Measurements from ENCODE around the gene ARMC5. TPM values are rescaled to one million over a fixed set of nuclear protein-coding genes. Genes with fewer than 3 reads are reported as not detected.

The ARMC5 gene
- total and polyA plus RNA-seq, 2 experiments from 2014 or later: 7.0 to 11.2 TPM

DNA sequence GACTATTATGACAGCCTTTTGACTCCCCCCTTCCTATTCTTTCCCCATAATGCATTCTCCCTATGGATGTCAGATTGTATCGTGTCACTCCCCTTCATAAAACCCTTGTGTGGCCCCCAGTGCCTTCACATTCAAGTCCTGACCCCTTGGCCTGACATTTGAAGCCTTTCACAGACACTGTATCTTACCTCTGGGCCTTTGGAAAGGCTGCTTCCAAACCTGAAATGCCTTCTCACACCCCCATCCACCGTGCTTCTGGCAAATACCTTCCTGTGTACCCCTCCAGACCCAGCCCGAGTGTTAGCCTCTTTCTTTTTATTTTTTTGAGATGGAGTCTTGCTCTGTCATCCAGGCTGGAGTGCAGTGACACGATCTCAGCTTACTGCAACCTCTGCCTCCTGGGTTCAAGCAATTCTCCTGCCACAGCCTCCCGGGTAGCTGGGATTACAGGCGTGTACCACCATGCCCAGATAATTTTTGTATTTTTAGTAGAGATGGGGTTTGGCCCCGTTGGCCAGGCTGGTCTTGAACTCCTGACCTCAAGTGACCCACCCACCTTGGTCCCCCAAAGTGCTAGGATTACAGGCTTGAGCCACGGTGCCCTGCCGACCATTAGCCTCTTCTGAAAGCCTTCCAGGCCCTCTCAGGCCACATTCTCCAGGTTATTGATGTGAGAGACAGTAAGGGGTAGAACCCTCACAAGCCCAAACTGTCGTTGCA is 2.1 kb downstream of the ARMC5 start:
- TF ChIP-seq EZH2 (IDR thresholded peaks at IDR 0.05; ENCODE audit: insufficient read depth, poor library complexity, severe bottlenecking) (no peak), EZH2phosphoT487 (IDR thresholded peaks at IDR 0.05; ENCODE audit: insufficient read depth, low read depth) (no peak)
- H3K79me2 ChIP-seq (ENCODE audit: insufficient read depth): peaks cover 36% of the 10 kb centered on the region
- H3K4me1 ChIP-seq (ENCODE audit: insufficient read depth): peaks cover 23% of the 10 kb centered on the region
- H3K9me3 ChIP-seq (ENCODE audit: low read depth): no peaks in the 10 kb centered on the region
- no peak overlapping the region for H2AFZ ChIP-seq
- peak overlapping the region; percentile 81 for H3K9ac ChIP-seq
- in situ Hi-C loops (cut with MboI): no loop called here
- peaks cover 12% of the 10 kb centered on the region for H3F3A ChIP-seq (ENCODE audit: insufficient read depth)
- H3K4me3 ChIP-seq: peak overlapping the region; percentile 78; the same call in 1 of the 2 replicates
- DNase-seq: no peak
- H3K27ac ChIP-seq: peak overlapping the region; percentile 90
- no peaks in the 10 kb centered on the region for H3K36me3 ChIP-seq (ENCODE audit: low read depth)
- no peaks in the 10 kb centered on the region for H3K27me3 ChIP-seq (replicated peaks; ENCODE audit: insufficient read depth)
- peak overlapping the region; percentile 91 for H3K4me2 ChIP-seq (ENCODE audit: unreplicated experiment)
- H4K20me1 ChIP-seq (ENCODE audit: insufficient read depth): no peaks in the 10 kb centered on the region
- H3K9me2 ChIP-seq (ENCODE audit: insufficient read depth): no peaks in the 10 kb centered on the region
- WGBS, 2 experiments (ENCODE audit: low coverage in 1 of 2, low lambda C conversion rate in 2 of 2, missing lambda C conversion rate in 2 of 2): 75 to 76% methylated on average over 10 of the region's 10 CpGs

DNA sequence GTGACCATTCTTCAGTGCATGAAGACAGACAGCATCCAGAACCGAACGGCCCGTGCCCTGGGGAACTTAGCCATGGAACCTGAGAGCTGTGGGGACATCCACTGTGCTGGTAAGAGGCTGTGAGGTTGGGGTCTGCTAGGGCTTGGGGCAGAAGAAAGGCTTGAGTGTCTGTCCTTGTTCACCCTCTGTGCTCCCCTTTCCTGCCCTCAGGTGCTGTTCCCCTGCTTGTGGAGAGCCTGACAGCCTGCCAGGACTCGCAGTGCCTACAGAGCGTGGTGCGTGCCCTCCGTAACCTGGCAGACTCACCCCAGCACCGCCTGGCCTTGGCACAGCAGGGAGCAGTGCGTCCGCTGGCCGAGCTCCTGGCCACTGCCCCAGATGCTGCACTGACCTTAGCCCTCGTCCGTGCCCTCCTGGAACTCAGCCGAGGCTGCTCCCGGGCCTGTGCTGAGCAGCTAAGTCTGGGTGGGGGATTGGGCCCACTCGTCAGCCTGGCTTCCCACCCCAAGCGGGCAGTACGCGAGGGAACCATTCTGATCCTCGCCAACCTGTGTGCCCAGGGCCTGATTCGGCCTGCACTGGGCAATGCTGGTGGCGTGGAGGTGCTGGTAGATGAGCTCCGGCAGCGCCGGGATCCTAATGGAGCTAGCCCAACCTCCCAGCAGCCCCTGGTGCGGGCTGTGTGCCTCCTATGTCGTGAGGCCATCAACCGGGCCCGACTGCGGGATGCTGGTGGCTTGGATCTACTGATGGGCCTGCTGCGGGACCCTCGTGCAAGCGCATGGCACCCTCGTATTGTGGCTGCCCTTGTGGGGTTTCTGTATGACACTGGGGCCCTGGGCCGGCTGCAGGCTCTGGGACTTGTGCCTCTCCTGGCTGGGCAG is 2.9 kb downstream of the ARMC5 start:
- Histone ChIP-seq H3K4me3 (no peak overlapping the region), H3K4me2 (ENCODE audit: unreplicated experiment) (no peak overlapping the region), H3K27me3 (replicated peaks; ENCODE audit: insufficient read depth) (no peaks in the 10 kb centered on the region), H2AFZ (no peak overlapping the region), H3K9me2 (ENCODE audit: insufficient read depth) (no peaks in the 10 kb centered on the region), H3K9me3 (ENCODE audit: low read depth) (no peaks in the 10 kb centered on the region), H3K27ac (no peak overlapping the region), H3F3A (ENCODE audit: insufficient read depth) (peaks cover 12% of the 10 kb centered on the region), H4K20me1 (ENCODE audit: insufficient read depth) (no peaks in the 10 kb centered on the region), H3K4me1 (ENCODE audit: insufficient read depth) (peaks cover 15% of the 10 kb centered on the region), H3K36me3 (ENCODE audit: low read depth) (no peaks in the 10 kb centered on the region), H3K9ac (no peak overlapping the region), H3K79me2 (ENCODE audit: insufficient read depth) (peaks cover 28% of the 10 kb centered on the region)
- in situ Hi-C loops (cut with MboI): no loop called here
- TF ChIP-seq EZH2phosphoT487 (IDR thresholded peaks at IDR 0.05; ENCODE audit: insufficient read depth, low read depth) (no peak), EZH2 (IDR thresholded peaks at IDR 0.05; ENCODE audit: insufficient read depth, poor library complexity, severe bottlenecking) (no peak)
- 87 to 92% methylated on average over 35 of the region's 35 CpGs for WGBS, 2 experiments (ENCODE audit: low coverage in 1 of 2, low lambda C conversion rate in 2 of 2, missing lambda C conversion rate in 2 of 2)
- DNase-seq: no peak

DNA sequence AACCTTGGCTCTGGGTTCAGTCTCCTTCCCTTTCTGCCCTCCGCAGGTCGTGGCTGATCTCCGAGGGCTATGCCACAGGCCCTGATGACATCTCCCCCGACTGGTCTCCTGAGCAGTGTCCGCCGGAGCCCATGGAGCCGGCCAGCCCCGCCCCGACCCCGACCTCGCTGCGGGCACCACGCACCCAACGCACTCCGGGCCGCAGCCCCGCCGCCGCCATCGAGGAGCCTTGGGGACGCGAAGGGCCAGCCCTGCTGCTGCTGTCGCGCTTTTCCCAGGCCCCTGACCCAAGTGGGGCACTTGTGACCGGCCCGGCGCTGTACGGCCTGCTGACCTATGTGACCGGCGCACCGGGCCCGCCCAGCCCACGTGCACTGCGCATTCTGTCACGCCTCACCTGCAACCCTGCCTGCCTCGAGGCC is 5.1 kb downstream of the ARMC5 start:
- DNase-seq: no peak
- no peak overlapping the region for H3K4me3 ChIP-seq
- no peak overlapping the region for H3K9ac ChIP-seq
- no peaks in the 10 kb centered on the region for H3K36me3 ChIP-seq (ENCODE audit: low read depth)
- 0 out of 2 replicates have a peak, but pooled peaks cover 7% of the 10 kb centered on the region for H3K4me1 ChIP-seq (ENCODE audit: insufficient read depth)
- in situ Hi-C loops (cut with MboI): no loop called here
- H3K27me3 ChIP-seq (replicated peaks; ENCODE audit: insufficient read depth): no peaks in the 10 kb centered on the region
- H3K79me2 ChIP-seq (ENCODE audit: insufficient read depth): peaks cover 12% of the 10 kb centered on the region
- TF ChIP-seq EZH2 (IDR thresholded peaks at IDR 0.05; ENCODE audit: insufficient read depth, poor library complexity, severe bottlenecking) (no peak), EZH2phosphoT487 (IDR thresholded peaks at IDR 0.05; ENCODE audit: insufficient read depth, low read depth) (no peak)
- H3F3A ChIP-seq (ENCODE audit: insufficient read depth): peaks cover 12% of the 10 kb centered on the region
- H3K27ac ChIP-seq: no peak overlapping the region
- no peaks in the 10 kb centered on the region for H3K9me2 ChIP-seq (ENCODE audit: insufficient read depth)
- H2AFZ ChIP-seq: no peak overlapping the region
- no peaks in the 10 kb centered on the region for H3K9me3 ChIP-seq (ENCODE audit: low read depth)
- H3K4me2 ChIP-seq (ENCODE audit: unreplicated experiment): no peak overlapping the region
- no peaks in the 10 kb centered on the region for H4K20me1 ChIP-seq (ENCODE audit: insufficient read depth)
- WGBS, 2 experiments (ENCODE audit: low coverage in 1 of 2, low lambda C conversion rate in 2 of 2, missing lambda C conversion rate in 2 of 2): 96 to 98% methylated on average over 13 to 36 of the region's 36 CpGs

GRCh38 chr16:31464781-31465260 is 5.5 kb downstream of the ARMC5 start:
- Histone ChIP-seq H3K79me2 (ENCODE audit: insufficient read depth) (peaks cover 12% of the 10 kb centered on the region), H3K9me2 (ENCODE audit: insufficient read depth) (no peaks in the 10 kb centered on the region), H3K4me3 (no peak overlapping the region), H2AFZ (no peak overlapping the region), H3K4me1 (ENCODE audit: insufficient read depth) (0 out of 2 replicates have a peak, but pooled peaks cover 7% of the 10 kb centered on the region), H3F3A (ENCODE audit: insufficient read depth) (peaks cover 12% of the 10 kb centered on the region), H3K4me2 (ENCODE audit: unreplicated experiment) (no peak overlapping the region), H3K9me3 (ENCODE audit: low read depth) (no peaks in the 10 kb centered on the region), H3K9ac (no peak overlapping the region), H3K27me3 (replicated peaks; ENCODE audit: insufficient read depth) (no peaks in the 10 kb centered on the region), H4K20me1 (ENCODE audit: insufficient read depth) (no peaks in the 10 kb centered on the region), H3K36me3 (ENCODE audit: low read depth) (no peaks in the 10 kb centered on the region), H3K27ac (no peak overlapping the region)
- in situ Hi-C loops (cut with MboI): no loop called here
- TF ChIP-seq EZH2phosphoT487 (IDR thresholded peaks at IDR 0.05; ENCODE audit: insufficient read depth, low read depth): no peak
- no peak for TF ChIP-seq EZH2 (IDR thresholded peaks at IDR 0.05; ENCODE audit: insufficient read depth, poor library complexity, severe bottlenecking)
- DNase-seq: no peak
- 88 to 92% methylated on average over 12 to 17 of the region's 17 CpGs for WGBS, 2 experiments (ENCODE audit: low coverage in 1 of 2, low lambda C conversion rate in 2 of 2, missing lambda C conversion rate in 2 of 2)
